ENCODE measurements around the gene HOXA11.

HOXA11 gene

GRCh38 chr7:27185013-27185853 lies at the start of gene HOXA11:
HOXA11 (minus strand) TSS chr7:27185232; CDS start chr7:27185144, 88 bp downstream.
- no peak for DNase-seq

GRCh38 chr7:27229448-27229847 lies 44.4 kb upstream of the HOXA11 start:
- DNase-seq = no peak

- DNase-seq = no peak
Observed at GRCh38 chr7:27224983-27225934, 40.2 kb upstream of the HOXA11 start.

GRCh38 chr7:27223941-27224575 lies 39.0 kb upstream of the HOXA11 start:
- DNase-seq = no peak

- no peak for DNase-seq
Observed at GRCh38 chr7:27221201-27221797, 36.3 kb upstream of the HOXA11 start.

GRCh38 chr7:27220440-27220955 lies 35.5 kb upstream of the HOXA11 start:
- no peak for DNase-seq

- no peak for DNase-seq
Observed at GRCh38 chr7:27219821-27220220, 34.8 kb upstream of the HOXA11 start.

GRCh38 chr7:27217951-27218350 lies 32.9 kb upstream of the HOXA11 start:
- DNase-seq = no peak

- DNase-seq = no peak
Observed at GRCh38 chr7:27215356-27215755, 30.3 kb upstream of the HOXA11 start.

GRCh38 chr7:27214239-27214950 lies 29.4 kb upstream of the HOXA11 start:
- DNase-seq = no peak

- no peak for DNase-seq
Observed at GRCh38 chr7:27213433-27214238, 28.6 kb upstream of the HOXA11 start.

- DNase-seq = no peak
Observed at GRCh38 chr7:27212497-27213432, 27.7 kb upstream of the HOXA11 start.

GRCh38 chr7:27211764-27212204 lies 26.8 kb upstream of the HOXA11 start:
- DNase-seq = no peak

- no peak for DNase-seq
Observed at GRCh38 chr7:27211084-27211446, 26.0 kb upstream of the HOXA11 start.

- peak in 9 of 56 donors; percentile 1 to 48 (median 18) for DNase-seq
Observed at GRCh38 chr7:27210441-27211083, 25.5 kb upstream of the HOXA11 start.

GRCh38 chr7:27209933-27210440 lies 25.0 kb upstream of the HOXA11 start:
- peak in 1 of 56 donors; percentile 2 for DNase-seq

- no peak for DNase-seq
Observed at GRCh38 chr7:27208998-27209397, 24.0 kb upstream of the HOXA11 start.

Data from nucleus accumbens (tissue), 56 donors.